Measurements from ENCODE around the gene MACROD2.

The MACROD2 gene

DNA sequence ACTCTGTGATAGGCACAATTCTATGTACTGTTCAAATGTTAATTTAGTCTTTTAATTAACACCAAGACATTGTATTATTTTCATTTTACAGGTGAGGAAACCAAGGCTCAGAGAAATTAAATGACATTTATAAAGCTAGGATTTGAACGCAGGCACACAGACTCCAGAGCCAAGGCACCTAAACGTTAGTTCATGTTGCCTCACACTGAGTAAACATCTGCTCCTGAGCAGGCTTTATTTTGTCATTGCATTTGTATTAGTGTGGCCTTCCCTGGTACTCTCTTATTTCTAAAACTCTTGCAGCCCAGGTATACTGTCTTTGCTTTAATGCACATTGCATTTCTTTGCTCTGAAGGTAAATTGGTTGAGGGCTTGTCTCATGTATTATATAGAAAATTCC lies 605.2 kb downstream of the MACROD2 start:
- no peak for DNase-seq

DNA sequence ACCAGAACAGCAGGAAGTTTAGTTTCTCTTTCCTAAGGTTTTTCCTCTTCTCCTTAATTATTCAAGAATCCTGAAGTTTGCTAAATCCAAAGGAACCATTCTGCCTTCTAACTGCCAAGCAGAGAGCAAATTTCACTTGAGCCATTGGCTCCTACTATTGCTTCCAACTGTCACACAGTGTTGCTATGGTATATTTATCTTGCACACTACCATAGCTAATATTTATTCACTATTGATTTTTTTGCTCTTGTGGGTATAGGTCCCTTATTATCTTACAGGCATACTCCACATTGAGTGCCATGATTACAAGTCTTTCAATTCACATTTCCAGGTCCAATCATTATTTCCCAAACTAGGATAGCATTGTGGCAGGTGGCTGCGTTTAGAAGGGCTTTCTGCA lies 608.8 kb downstream of the MACROD2 start:
- no peak for DNase-seq

DNA sequence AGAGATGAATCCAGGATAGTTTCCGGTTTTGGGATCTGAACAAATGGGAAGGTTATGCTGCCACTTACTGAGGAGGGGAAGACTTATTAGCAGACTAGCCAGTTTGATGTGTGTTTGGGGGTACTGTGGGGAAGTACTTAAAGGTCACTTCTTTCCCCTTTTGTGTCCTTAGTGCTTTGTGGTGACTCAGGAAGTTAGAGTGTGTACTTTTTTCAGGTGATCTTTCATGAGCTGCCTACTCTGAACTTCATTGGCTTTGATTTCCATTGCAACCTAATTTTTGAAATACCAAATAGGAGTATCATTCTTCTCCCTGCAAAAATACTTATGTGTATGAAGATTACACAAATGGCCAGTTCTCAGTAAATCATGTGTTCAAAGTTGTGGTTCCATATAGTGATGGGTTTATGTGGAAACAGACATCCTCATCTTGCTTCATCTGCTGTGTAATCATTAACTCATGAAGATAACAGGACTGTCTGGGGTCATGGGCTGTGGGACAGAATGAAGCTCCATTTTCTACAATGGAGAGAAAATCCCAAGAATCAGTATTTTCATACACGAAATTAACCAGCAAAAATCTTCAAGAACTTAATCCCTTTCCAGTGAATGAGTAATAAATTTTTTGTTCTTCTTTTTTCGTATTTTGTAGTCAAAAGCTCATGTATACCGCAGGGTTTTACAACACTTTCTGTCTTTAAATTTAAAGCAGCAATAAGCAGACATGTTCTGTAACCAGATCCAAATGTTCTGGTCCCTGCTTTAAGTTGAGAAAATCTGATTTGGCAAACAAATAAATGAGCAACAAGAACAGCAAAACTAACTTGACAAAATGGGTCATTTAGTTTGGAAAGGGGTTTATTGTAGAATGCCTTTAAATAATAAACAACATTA lies 614.3 kb downstream of the MACROD2 start:
- DNase-seq, result no peak

DNA sequence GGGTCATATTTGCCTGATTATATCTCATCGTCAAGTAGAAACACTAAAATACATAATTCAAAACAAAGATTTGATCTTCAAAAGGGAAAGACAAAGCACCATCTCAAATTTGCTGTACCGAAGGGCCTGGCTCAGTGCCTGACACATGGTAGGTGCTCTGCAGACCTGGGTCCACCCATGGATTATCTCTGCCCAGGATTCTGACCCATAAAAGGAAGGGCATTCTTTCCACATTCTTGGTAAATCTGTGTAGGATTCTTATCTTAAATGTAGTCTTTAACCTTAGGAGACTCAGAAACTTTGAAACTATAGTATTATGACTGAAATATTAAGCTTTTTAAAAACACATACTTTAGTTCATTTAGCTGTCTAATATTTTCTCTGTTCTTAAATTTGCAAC lies 616.2 kb downstream of the MACROD2 start:
- DNase-seq, result no peak

DNA sequence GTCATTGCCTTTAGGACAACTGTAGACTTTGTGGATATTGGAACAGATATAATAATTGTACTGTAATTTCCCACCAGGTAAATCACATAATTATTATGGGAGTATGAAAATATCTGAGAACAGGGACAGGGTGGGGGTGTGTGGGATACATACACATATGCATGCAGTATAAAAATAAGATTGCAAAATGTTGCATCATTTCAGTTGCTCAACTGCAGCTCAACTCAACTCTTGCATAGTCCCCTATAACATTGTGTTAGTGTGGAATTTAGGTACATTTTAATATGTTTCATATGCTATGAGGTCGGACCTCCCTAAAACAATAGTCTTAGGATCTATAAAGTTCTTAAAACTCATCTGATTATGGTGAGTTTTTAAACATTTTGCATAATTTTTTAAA lies 617.1 kb downstream of the MACROD2 start:
- DNase-seq, result no peak

DNA sequence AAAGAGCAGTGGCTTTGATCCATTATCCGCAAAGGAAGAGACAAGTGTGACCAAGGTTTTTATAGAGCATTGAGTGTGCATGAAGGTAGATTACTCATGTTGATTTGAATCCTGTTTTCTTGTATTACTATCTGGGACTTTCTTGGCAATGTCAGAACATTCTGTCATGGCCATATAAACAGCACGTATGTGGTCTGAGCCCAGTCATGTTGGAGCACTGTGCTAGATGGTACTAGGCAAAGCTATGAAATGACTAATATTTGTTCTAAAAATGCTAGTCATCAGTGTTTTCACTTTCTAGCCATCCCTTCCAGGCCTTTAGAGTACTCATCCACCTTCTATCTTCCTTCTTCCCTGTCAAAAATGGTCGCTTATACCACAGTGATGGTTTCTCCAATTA lies 620.7 kb downstream of the MACROD2 start:
- DNase-seq, result no peak

DNA sequence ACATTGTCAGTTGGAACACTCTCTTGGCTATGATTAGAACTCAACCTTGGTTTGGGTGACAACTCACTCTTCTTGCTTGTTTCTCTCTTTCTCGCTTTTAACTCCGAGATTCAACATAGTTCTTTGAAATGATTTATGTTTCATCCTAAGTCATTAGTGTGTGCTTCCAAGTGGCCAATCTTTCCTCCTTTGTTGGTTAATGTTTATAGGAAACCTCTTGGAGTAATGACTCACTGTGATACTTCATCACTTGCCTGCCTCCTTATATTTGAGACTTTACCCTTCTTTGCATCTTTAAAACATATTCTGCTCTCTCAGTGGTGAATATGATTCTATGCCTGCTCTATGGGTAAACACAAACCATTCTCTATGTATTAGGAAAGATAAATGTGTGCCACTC lies 621.8 kb downstream of the MACROD2 start:
- DNase-seq, result no peak

DNA sequence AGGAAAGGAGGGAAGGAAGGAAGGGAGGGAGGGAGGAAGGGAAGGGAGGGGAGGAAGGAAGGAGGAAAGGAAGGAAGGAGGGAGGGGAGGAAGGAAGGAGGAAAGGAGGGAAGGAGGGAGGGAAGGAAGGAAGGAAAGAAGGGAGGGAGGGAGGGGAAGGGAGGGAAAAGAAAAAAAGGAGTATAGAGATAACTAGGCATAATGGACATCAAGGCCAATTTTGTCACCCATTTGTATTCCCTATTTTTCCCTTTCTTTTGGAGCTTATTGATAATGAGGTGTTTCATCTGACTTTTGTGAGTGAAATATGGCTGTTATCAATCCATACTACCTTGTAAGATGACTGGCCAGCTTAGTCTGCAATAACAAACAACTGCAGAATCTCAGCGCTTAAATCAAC lies 624.1 kb downstream of the MACROD2 start:
- no peak for DNase-seq

DNA sequence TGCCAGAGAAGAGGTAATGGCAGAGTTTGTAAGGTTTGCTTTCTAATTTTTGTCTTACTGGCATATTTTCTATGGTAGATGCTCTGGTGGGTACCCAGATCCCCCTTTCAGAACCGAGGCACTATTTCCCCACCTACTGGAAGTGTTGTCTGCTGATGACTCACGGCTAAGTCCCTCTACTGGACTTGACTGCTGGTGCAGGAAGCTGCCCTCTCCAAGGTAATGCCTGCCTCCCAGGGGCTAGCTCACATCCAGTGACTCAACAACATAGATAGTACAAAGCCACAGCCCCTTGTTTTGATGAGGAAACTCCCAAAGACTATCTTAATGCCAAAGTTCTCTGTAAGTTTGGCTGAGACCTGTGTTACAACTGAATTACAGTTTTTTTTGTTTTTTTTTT lies 627.5 kb downstream of the MACROD2 start:
- no peak for DNase-seq

DNA sequence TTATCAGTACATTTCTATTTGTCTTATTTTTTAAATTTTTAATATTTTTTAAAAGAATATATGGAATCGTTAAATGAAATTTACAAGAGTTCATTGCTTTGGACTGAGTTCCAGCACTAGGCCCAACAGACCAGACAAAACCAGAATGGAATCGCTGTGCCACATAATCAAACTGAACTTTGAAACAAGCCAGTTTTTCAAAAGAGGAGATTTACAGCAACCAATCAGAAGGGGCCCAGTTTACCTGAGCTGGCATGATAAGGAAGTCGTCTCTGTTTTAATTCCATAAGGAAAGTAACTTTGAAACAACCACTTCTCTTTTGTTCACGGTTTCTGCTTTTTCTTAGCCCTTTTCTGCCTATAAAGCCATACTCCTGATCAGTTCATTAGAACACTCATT lies 635.7 kb downstream of the MACROD2 start:
- no peak for DNase-seq

DNA sequence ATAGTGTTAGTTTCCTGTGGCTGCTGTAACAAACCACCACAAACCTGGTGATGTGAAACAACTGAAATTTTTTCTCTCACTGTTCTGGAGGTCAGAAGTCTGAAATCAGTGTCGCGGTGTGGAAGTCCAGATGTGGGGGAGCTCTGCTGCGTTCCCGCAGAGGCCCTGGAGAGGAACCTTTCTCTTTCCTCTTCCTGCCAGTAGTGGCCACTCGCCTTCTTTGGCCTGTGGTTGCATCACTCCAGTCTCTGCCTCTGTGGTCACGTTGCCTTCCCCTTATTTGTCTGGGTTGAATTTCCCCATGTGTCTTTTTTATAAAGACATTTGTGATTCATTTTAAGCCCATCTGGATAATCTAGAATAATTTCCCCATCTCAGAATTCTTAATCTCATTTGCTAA lies 637.6 kb downstream of the MACROD2 start:
- DNase-seq, result no peak

DNA sequence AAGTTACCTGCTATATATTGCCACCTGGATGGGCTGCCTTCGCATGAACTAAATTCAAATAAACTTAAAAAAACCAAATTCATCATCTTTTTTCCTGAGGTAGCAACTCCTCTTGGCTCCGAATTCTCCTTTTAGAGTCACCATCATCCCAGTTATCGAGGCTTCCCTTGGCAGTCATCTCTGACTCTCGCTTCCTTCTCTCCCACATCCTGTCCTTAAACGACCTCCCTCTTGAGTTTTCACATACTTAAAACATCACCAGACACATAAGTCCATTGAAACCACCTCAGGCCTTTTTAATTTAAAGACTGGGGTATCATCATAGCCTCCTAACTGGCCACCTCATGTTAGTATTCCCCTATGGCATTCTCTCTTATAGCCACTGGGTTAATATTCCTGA lies 638.2 kb downstream of the MACROD2 start:
- no peak for DNase-seq

DNA sequence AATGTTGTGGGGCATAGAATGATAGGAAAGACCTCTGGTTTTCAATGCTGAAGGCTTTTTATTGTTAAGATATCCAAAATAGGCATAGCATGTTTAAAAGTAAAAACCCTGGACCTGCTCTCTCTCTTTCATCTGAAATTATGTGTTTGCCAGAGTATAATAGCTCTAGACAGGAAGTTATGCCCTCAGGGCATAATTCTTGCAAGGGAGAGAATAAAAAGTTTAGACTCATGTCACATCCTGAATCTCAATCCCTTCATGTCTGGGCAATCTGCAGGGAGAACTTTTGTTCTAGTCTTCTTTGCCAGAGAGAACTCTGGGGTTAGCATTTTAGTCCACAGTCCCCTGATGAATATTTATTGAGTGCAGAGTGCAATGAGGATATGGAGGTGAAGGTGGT lies 639.3 kb downstream of the MACROD2 start:
- no peak for DNase-seq

DNA sequence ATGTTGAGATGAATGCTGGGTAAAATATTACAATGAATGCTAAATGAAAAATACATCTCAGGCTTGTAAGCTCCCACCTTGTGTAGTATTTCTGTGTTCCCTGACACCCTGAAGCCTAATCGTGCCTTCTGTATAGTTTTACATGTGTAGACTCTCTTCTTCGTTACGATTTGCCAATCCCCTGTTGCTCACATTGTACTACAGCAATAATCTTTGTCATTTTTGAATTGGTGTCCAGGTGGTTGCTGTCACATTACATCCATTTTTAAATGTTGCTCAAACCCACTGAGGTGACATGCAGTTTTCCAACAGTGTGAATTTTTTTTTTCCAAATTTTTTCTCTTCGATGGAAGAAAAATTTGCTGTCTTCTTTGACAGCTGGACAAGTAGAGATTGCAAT lies 642.1 kb downstream of the MACROD2 start:
- no peak for DNase-seq

DNA sequence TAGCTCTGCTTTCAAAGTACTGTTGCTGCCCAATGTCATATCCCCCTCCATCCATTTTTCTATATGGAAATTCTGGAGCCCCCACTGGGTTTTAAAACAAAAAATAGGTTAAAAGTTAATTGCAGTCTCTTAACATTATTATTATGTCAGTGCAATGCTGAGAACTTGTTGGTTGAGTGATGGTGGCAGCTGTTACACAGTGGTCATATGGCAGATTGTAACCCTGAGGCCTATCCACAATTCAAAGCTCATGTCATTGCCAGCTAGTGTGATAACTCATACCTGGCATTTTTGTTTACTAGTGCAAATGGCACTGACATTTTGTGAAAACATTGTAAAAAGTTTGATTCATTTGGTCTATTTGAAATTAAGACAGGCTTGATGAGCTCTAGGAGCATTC lies 647.8 kb downstream of the MACROD2 start:
- DNase-seq, result no peak

DNA sequence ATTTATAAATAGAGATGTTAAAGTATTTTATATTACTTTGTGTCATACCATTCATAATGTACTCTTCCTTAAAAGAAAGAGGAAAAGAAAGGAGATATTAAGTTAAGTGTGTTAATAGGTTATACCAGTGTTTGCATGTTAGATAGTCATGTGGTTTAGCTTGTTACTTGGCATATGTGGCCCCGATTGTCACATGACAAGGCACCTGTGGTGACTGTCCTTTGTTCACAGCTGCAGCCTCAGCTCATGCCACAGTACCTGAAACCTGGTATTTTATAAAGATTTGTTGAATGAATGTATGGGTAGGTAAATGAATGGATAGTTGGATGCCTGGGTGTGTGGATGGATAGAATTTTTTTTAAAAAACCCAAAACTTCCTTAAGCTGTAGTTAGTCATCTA lies 648.2 kb downstream of the MACROD2 start:
- no peak for DNase-seq

DNA sequence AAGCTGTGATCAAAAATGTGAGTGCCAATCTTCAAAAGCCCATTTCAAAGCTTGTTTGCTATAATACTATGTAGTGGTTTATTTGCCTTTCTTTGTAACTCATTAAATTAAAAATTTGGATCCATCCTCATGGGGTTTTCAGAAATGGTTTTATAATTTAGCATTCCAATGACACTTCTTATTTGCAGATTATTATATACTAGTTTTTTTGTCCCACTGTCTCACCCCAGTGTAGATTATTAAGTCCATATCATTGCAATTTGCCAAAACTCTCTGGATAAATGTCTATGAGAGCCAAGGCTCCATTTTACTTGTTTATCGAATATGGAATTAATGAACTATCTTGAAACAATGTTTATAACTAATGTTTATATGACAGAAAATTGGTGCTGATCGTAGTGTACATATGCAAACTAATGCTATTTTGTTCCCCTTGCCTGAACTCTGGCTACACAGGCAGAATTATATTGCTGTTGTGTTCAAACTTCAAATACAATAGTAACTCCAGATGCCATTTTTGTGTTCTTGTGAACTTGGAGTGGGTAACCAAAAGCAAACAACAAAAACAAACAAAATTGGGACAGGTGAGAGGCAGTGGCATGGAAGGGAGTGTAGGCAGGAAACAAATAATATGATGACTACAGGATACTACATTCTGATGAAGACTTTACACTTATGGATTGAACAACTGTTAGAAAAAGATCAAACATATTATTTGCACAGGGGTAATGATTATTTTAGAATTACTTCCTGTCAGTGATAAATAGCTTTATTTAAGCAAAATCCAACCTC lies 649.2 kb downstream of the MACROD2 start:
- DNase-seq, result no peak

DNA sequence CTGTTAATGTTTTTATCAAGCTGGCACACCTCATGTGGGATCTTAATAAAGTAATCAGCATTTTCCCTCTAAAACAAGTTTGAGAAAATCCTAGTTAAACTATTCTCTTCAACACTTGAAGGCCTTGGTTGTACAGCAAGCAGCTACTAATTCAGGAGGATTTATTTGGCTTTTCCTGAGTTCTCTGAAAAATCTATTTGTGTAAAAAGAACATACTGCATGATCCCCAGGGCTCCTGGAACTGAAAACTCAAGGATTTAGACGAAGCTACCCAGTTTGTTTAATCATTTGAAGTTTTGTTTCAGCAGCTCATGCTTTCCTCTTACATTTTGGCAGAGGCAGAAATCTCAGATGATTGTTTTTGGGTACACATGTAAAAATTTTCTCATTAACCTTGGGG lies 651.7 kb downstream of the MACROD2 start:
- DNase-seq, result no peak

DNA sequence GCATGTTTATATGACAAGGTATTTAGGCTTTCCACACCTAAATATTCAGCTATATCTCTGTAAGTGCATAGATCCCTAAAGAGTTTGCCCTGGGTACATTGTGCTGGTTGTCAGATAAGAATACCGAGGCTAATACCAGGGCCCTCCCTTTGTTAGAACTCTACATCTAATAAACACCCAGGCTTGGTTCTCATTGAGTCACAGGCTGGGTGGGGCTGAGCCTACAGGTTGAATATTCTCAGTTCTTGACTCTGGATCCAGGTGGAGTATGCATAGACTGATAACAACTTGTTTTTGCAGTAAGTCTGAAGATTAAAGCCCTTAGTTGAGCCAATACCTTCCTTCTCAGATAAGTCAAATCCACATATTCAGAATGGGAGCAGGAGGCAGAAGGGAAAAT lies 654.3 kb downstream of the MACROD2 start:
- DNase-seq, result no peak

DNA sequence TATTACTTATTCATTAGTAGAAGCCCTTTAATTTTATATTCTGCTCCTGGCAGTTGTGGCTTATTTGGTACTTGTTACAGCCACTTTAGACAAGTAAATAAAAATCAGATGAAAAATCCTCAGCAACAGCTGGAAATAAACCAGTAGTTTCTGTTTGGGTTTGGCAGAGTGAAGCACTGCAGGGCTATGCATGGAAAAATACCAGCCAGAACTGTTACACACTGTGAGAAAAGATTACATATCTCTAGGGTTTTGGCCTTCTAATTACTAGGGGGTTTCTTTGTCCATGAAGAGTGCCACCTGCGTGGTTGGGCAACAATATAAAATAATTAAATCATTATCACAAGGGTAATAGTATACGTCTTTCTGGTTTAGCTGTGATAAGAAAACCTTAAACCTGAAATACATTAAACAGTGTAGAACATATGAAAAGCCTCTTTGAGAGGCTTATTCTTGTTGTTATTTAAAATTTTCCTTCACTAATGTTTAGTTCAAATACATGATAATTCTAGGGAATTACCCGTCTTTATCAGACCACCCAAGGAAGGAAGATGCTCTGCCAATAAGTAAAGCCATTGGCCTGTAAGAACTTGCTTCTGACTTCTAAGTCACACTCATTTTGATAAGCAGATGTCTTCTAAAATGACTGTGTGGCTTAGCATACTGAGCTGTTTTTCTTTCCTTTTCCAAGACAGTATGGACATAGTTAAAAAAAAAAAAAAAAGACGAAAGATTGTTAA lies 662.1 kb downstream of the MACROD2 start:
- DNase-seq, result no peak

DNA sequence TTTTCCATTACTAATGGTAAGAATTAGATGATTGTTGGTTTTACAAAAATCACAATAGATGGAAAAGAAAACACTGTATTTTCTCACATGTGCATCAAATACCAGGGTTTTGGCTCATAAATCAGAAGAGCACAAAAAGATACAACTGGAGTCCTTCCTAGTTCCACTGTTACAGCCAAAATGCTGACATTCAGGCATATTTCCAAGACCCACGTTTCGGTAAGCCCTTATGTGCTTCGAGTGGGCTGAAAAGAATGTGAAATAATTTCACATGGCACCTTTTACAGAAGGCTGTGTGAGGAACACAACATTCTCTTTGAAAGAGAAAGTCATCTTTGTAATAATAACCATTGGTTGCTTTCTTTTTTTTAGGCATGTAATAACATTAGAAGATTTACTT lies 668.8 kb downstream of the MACROD2 start:
- no peak for DNase-seq

DNA sequence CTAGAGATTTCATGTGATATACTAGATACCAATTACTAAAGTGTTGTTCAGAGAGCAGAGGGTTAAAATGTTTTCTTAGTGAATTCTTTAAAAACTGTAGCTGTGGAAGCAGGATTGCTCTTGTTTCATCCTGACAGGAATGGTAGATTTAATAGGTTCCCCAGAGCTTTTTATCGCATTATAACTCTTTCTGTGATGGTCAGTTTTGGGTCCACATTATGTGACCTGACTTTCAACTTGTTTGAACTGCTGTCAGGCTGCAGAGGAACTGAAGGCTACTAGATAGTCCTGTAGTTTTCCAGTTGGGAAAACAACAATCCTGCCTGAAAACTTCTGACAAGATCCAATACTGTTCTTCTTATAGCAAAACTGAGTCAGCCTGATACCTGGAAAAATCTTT lies 671.4 kb downstream of the MACROD2 start:
- DNase-seq, result no peak

DNA sequence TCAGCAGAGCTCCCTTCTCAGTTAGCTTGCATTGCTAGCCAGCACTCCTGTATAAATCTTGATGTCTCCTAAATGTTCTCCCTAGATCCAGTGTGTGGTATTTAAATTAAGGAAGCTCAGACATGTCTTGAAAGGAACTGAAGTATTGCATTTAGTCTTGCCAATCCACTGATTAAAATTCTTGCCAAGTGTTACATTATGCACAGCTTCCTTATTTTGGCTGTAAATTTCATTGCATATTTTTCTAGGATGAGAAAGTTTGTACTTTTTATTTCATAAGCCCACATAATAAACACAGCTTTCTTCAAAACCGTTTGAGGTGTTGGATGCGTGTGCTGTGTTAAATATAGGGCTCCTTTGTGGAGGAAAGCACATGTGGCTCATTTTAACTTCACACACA lies 671.9 kb downstream of the MACROD2 start:
- no peak for DNase-seq
